Right lobe of liver (tissue), 6 donors: ENCODE results near the gene ARFGAP2. TPM values are rescaled to one million over a fixed set of nuclear protein-coding genes. Genes with fewer than 3 reads are reported as not detected.
A peak's percentile ranks its signal among the peaks of the same experiment; 100 is the strongest.

Source experiments
- ATAC-seq, 4 donors: fragments of 200-7000 bp; cut with Tn5 transposase; one replicate each; pipeline ENCODE4 v1.9.1; 2020; ENCODE audit warnings: mild to moderate bottlenecking in 4 of 4, moderate library complexity in 4 of 4
- DNase-seq, 3 donors: peaks; one replicate each; pipeline ENCODE4 v3.0.0-alpha.2; 2020
- H3K27ac ChIP-seq, 3 donors: fragments of 200-600 bp; one replicate each; pipeline ENCODE4 v1.8.0; 2022
- H3K27me3 ChIP-seq, 2 donors: fragments of 200-600 bp; one replicate each; pipeline ENCODE4 v1.8.0; 2022
- H3K36me3 ChIP-seq, 4 donors: fragments of 200-600 bp; sonication (generic) in 1 of 4; one replicate each; pipeline versions ENCODE4 v1.5.1 to v1.8.0; 2017 to 2022; ENCODE audit warnings: control low read depth in 1 of 4
- H3K4me1 ChIP-seq, 4 donors: fragments of 200-600 bp; sonication (generic) in 1 of 4; one replicate each; pipeline versions ENCODE4 v1.5.1 to v1.8.0; 2017 to 2022; ENCODE audit warnings: control low read depth in 1 of 4
- H3K4me3 ChIP-seq, 3 donors: fragments of 200-600 bp; one replicate each; pipeline ENCODE4 v1.8.0; 2022
- H3K9me3 ChIP-seq, 4 donors: fragments of 200-600 bp; sonication (generic) in 1 of 4; one replicate each; pipeline versions ENCODE4 v1.5.1 to v1.8.0; 2017 to 2022; ENCODE audit warnings: control low read depth in 1 of 4
- POLR2A ChIP-seq: fragments of 450-650 bp; IDR thresholded peaks from one replicate; pipeline ENCODE4 v1.6.1; 2017; ENCODE audit warnings: antibody characterized with exemption, mild to moderate bottlenecking
- WGBS: methylation state at CpG from one replicate; pipeline ENCODE4 v1.1.6; 2018; ENCODE audit warnings: low coverage, low lambda C conversion rate; ENCODE audit not compliant: insufficient coverage; ENCODE audit errors: missing lambda C conversion rate; 5-methylcytosine and 5-hydroxymethylcytosine counted together
- intact Hi-C, 2 donors: fragments of 100-400 bp; cut with DNase I; formaldehyde crosslinking; loops; one replicate each; pipeline versions ENCODE4 v1.11.2 to v1.14.1; 2022
- total RNA-seq, 6 experiments: library from RNA; depleted of rRNA in 2 of 6; stranded (reverse); fragments of >200 nt in 2 of 6; fragmentation: NEBNext Ultra II Directional in 3 of 6; extraction: Animal tissue kit (Norgen Biotek cat#: 25700) in 3 of 6; gene quantifications; one replicate each; pipeline versions ENCODE4 v1.1.0 to v1.2.4, GENCODE V29; 2016 to 2023
- TF ChIP-seq, protein P1 (sequence below), 4 donors: fragments of 200-600 bp in 3 of 4; fragments of 450-650 bp in 1 of 4; IDR thresholded peaks; one replicate each; pipeline versions ENCODE4 v1.5.1 to v1.8.0; 2016 to 2022; ENCODE audit warnings: antibody characterized with exemption in 4 of 4, mild to moderate bottlenecking in 2 of 4
- donor health status: DM: no; HTN: yes; CAD: no.
- donor health status: DM: no; HTN: no; CAD: no.
- donor health status: DM: no; HTN: no; CAD: no.
- donor health status: DM: no; HTN: yes; CAD: no.
- donor health status: DM: no; HTN: yes; CAD: no.

Gene ARFGAP2
- total RNA-seq, 6 experiments from 2014 or later: 37.7 to 64.4 (median 62.1) TPM

- Histone ChIP-seq H3K27me3 (no peaks in the 10 kb centered on the region), H3K36me3 (no peaks in the 10 kb centered on the region), H3K4me3 (no peak overlapping the region), H3K4me1 (no peaks in the 10 kb centered on the region), H3K9me3 (no peaks in the 10 kb centered on the region), H3K27ac (no peak overlapping the region)
- WGBS: 21% methylated on average over 8 of the region's 11 CpGs
- peak; percentile 73 to 78 (median 78) for DNase-seq
- TF ChIP-seq POLR2A: no peak
- TF ChIP-seq, protein P1, sequence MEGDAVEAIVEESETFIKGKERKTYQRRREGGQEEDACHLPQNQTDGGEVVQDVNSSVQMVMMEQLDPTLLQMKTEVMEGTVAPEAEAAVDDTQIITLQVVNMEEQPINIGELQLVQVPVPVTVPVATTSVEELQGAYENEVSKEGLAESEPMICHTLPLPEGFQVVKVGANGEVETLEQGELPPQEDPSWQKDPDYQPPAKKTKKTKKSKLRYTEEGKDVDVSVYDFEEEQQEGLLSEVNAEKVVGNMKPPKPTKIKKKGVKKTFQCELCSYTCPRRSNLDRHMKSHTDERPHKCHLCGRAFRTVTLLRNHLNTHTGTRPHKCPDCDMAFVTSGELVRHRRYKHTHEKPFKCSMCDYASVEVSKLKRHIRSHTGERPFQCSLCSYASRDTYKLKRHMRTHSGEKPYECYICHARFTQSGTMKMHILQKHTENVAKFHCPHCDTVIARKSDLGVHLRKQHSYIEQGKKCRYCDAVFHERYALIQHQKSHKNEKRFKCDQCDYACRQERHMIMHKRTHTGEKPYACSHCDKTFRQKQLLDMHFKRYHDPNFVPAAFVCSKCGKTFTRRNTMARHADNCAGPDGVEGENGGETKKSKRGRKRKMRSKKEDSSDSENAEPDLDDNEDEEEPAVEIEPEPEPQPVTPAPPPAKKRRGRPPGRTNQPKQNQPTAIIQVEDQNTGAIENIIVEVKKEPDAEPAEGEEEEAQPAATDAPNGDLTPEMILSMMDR (IDR thresholded peaks at IDR 0.05): peak; percentile 89 to 97 (median 95)
- peak; percentile 93 to 97 (median 95) for ATAC-seq
- intact Hi-C loops: loop anchor here (5.0 kb wide), 2 partner anchors 261 to 266 kb away; no protein-coding TSS in a partner anchor
Measured at GRCh38 chr11:47152953-47153950, 23.4 kb downstream of the ARFGAP2 start.

- TF ChIP-seq, protein P1 (IDR thresholded peaks at IDR 0.05): no peak
- no peak for TF ChIP-seq POLR2A
- Histone ChIP-seq H3K36me3 (no peaks in the 10 kb centered on the region), H3K4me1 (no peaks in the 10 kb centered on the region), H3K27me3 (no peaks in the 10 kb centered on the region), H3K4me3 (no peak overlapping the region), H3K9me3 (no peaks in the 10 kb centered on the region), H3K27ac (no peak overlapping the region)
- WGBS: 76% methylated on average over 4 of the region's 16 CpGs
- intact Hi-C loops: loop anchor here (5.0 kb wide), 2 partner anchors 260 to 265 kb away; no protein-coding TSS in a partner anchor
- ATAC-seq: no peak
- DNase-seq: no peak
Measured at GRCh38 chr11:47152126-47152952, 24.3 kb downstream of the ARFGAP2 start.

DNA sequence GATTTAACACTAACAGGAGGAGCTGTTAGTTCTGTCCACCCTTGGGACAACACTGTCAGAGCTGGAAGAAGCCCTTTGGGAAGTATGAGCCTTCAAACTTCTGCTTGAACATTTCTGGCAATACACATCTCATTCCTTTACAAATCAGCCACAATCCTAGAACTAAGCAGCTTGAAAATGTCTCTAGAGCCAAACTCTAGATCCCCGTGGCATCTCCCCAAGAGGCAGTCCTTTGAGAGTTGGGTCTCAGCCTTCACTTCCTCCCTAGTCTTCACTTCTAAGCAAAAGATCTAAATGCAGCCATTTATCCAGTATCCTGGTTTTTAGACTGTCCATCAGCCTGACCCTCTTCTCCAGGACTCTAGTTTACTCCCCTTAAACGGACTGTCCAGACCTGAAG lies 26.9 kb downstream of the ARFGAP2 start:
- H3K4me1 ChIP-seq: no peaks in the 10 kb centered on the region
- no peak for ATAC-seq
- H3K36me3 ChIP-seq: no peaks in the 10 kb centered on the region
- TF ChIP-seq, protein P1 (IDR thresholded peaks at IDR 0.05): no peak
- no peak for TF ChIP-seq POLR2A
- no peaks in the 10 kb centered on the region for H3K9me3 ChIP-seq
- 48% methylated on average over 2 of the region's 2 CpGs for WGBS
- H3K27me3 ChIP-seq: no peaks in the 10 kb centered on the region
- DNase-seq: no peak
- H3K4me3 ChIP-seq: no peak overlapping the region
- intact Hi-C loops: loop anchor here (5.0 to 10.0 kb wide), 3 partner anchors 55 to 262 kb away; no protein-coding TSS in a partner anchor
- no peak overlapping the region for H3K27ac ChIP-seq

- Histone ChIP-seq H3K4me1 (no peaks in the 10 kb centered on the region), H3K4me3 (no peak overlapping the region), H3K9me3 (no peaks in the 10 kb centered on the region), H3K27me3 (no peaks in the 10 kb centered on the region), H3K27ac (no peak overlapping the region), H3K36me3 (no peaks in the 10 kb centered on the region)
- ATAC-seq: no peak
- DNase-seq: no peak
- intact Hi-C loops: loop anchor here in 1 of 2 donors (10.0 kb wide), 1 partner anchor 56 kb away; no protein-coding TSS in a partner anchor
- 75% methylated on average over 6 of the region's 10 CpGs for WGBS
- TF ChIP-seq, protein P1 (IDR thresholded peaks at IDR 0.05): no peak
- TF ChIP-seq POLR2A: no peak
Measured at GRCh38 chr11:47148903-47149531, 27.7 kb downstream of the ARFGAP2 start.
